Stomach (tissue), 4 donors: ENCODE measurements around the gene ARHGAP26.

Source experiments
- CTCF ChIP-seq, 7 experiments: fragments of 450-650 bp in 4 of 7; fragments of 200-600 bp in 3 of 7; sonication (generic) in 3 of 7; IDR thresholded peaks; one replicate each; pipeline ENCODE4 v1.5.1; 2016 to 2019; ENCODE audit warnings: antibody characterized with exemption in 7 of 7, control low read depth in 2 of 7, mild to moderate bottlenecking in 1 of 7
- EP300 ChIP-seq: sonication (generic); formaldehyde crosslinking; IDR thresholded peaks from one replicate; pipeline ENCODE4 v1.6.1; 2017; ENCODE audit warnings: antibody characterized with exemption
- POLR2A ChIP-seq, 4 donors: fragments of 450-650 bp; IDR thresholded peaks; one replicate each; pipeline ENCODE4 v1.6.1; 2016; ENCODE audit warnings: antibody characterized with exemption in 4 of 4, control low read depth in 2 of 4, mild to moderate bottlenecking in 1 of 4, moderate library complexity in 1 of 4
- POLR2AphosphoS5 ChIP-seq, 3 donors: sonication (generic); formaldehyde crosslinking; IDR thresholded peaks; one replicate each; pipeline ENCODE4 v1.6.1; 2016; ENCODE audit warnings: antibody characterized with exemption in 3 of 3

GRCh38 chr5:143236682-143237081 lies 466.5 kb downstream of the ARHGAP26 start:
- no peak for TF ChIP-seq CTCF (IDR thresholded peaks at IDR 0.05)
- no peak for TF ChIP-seq POLR2AphosphoS5 (IDR thresholded peaks at IDR 0.05)
- no peak for TF ChIP-seq POLR2A (IDR thresholded peaks at IDR 0.05)
- no peak for TF ChIP-seq EP300
